ENCODE data around the gene AIP. TPM values are rescaled to one million over a fixed set of nuclear protein-coding genes. Genes with fewer than 3 reads are reported as not detected.

The AIP gene
- total RNA-seq, 2 experiments from 2014 or later: 149 to 164 TPM

- ChIA-PET CTCF (interaction anchor here (0.6 kb wide), 1 partner anchor 13 kb away, joined by 3 read pairs; no protein-coding TSS in a partner anchor), POLR2A (no interaction called here)
- Mint-ChIP-seq H3K27ac (no peak overlapping the region), H3K9me3 (no peaks in the 10 kb centered on the region), H3K27me3 (peaks cover 11% of the 10 kb centered on the region), H3K4me3 (no peak overlapping the region), H3K4me1 (no peaks in the 10 kb centered on the region), H3K36me3 (ENCODE audit: low read depth) (no peaks in the 10 kb centered on the region)
- DNase-seq: no peak
These were observed 42.6 kb downstream of the AIP start for GRCh38 chr11:67525275-67525976.

- no peak overlapping the region for H3K27ac Mint-ChIP-seq
- H3K27me3 Mint-ChIP-seq: peaks cover 11% of the 10 kb centered on the region
- no peaks in the 10 kb centered on the region for H3K4me1 Mint-ChIP-seq
- ChIA-PET CTCF (interaction anchor here (1.0 kb wide), 1 partner anchor 143 kb away, joined by 4 read pairs; no protein-coding TSS in a partner anchor), POLR2A (no interaction called here)
- no peaks in the 10 kb centered on the region for H3K36me3 Mint-ChIP-seq (ENCODE audit: low read depth)
- H3K4me3 Mint-ChIP-seq: no peak overlapping the region
- peaks cover 9% of the 10 kb centered on the region for H3K9me3 Mint-ChIP-seq
- no peak for DNase-seq
These were observed 45.5 kb downstream of the AIP start for GRCh38 chr11:67528376-67528775.

GRCh38 chr11:67530282-67530592 is 47.4 kb downstream of the AIP start:
- DNase-seq: no peak
- Mint-ChIP-seq H3K27ac (no peak overlapping the region), H3K9me3 (peaks cover 18% of the 10 kb centered on the region), H3K4me3 (no peak overlapping the region), H3K36me3 (ENCODE audit: low read depth) (peaks cover 4% of the 10 kb centered on the region), H3K4me1 (no peaks in the 10 kb centered on the region), H3K27me3 (peaks cover 14% of the 10 kb centered on the region)
- CTCF ChIA-PET: interaction anchor here (1.3 kb wide), 1 partner anchor 9 kb away, joined by 4 read pairs; no protein-coding TSS in a partner anchor
- POLR2A ChIA-PET: no interaction called here

DNA sequence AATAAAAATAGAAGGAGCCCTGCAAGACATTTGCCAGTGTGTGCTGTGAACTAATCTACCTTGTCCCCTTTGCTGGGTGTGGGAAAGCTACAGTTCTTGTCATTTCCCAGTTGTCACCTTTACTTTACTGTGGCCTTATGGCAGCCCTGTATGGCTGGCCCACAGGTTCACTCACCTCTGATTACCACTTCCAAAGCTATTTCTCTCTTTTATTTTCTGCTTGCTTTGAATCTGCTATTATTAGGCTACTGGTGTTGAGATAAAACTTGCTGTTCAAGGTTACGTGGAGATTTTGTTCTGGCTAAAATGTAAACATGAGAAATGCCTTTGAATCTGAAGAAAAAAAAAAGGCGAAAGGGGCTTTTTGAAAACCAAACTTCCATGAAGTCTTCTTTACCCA is 50.1 kb downstream of the AIP start:
- Mint-ChIP-seq H3K4me1 (no peaks in the 10 kb centered on the region), H3K36me3 (ENCODE audit: low read depth) (peaks cover 4% of the 10 kb centered on the region), H3K9me3 (peaks cover 18% of the 10 kb centered on the region), H3K4me3 (no peak overlapping the region), H3K27me3 (peaks cover 9% of the 10 kb centered on the region), H3K27ac (no peak overlapping the region)
- DNase-seq: no peak
- CTCF ChIA-PET: no interaction called here
- POLR2A ChIA-PET: no interaction called here

DNA sequence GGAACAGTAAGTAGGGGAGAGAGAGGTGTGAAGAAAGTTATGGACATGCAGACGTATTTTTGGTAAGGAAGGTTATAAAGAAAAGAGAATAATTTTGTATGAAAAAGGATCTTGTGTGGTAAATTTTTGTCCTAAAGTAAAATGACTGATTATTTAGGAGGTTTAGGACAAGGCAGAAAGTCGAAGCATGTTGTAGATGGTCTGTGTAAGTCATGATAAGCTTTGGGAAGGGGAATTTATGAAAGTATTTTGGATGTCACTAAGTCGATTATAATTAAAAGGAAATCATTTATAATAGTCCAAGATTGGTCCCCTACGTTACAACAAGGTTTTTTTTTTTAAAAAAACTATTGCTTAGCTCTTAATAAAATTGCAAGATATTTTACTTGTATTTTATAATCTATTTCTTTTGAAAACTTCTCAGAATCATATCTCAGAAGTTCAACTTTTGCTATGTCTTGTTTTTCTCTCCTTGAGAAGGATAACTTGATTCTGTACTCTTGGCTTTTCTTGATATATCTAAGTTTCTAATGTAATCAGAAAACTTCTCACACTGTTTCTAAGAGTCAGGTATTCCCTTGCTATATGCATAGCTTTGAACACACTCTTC is 51.3 kb downstream of the AIP start:
- ChIA-PET CTCF (no interaction called here), POLR2A (no interaction called here)
- H3K4me1 Mint-ChIP-seq: no peaks in the 10 kb centered on the region
- peaks cover 4% of the 10 kb centered on the region for H3K36me3 Mint-ChIP-seq (ENCODE audit: low read depth)
- DNase-seq: no peak
- peaks cover 5% of the 10 kb centered on the region for H3K27me3 Mint-ChIP-seq
- peaks cover 18% of the 10 kb centered on the region for H3K9me3 Mint-ChIP-seq
- H3K4me3 Mint-ChIP-seq: no peak overlapping the region
- no peak overlapping the region for H3K27ac Mint-ChIP-seq

- CTCF ChIA-PET: interaction anchor here (1.0 to 1.8 kb wide), 2 partner anchors 9 to 24 kb away, joined by 3 to 4 read pairs; no protein-coding TSS in a partner anchor
- no peak overlapping the region for H3K27ac Mint-ChIP-seq
- H3K27me3 Mint-ChIP-seq: peaks cover 3% of the 10 kb centered on the region
- DNase-seq: no peak
- no peaks in the 10 kb centered on the region for H3K4me1 Mint-ChIP-seq
- H3K9me3 Mint-ChIP-seq: peaks cover 18% of the 10 kb centered on the region
- POLR2A ChIA-PET: no interaction called here
- H3K36me3 Mint-ChIP-seq (ENCODE audit: low read depth): peaks cover 4% of the 10 kb centered on the region
- H3K4me3 Mint-ChIP-seq: no peak overlapping the region
These were observed 52.7 kb downstream of the AIP start for GRCh38 chr11:67535561-67535960.

- Mint-ChIP-seq H3K27ac (no peak overlapping the region), H3K4me1 (no peaks in the 10 kb centered on the region), H3K36me3 (ENCODE audit: low read depth) (peaks cover 4% of the 10 kb centered on the region), H3K27me3 (peaks cover 3% of the 10 kb centered on the region), H3K9me3 (peaks cover 9% of the 10 kb centered on the region), H3K4me3 (no peak overlapping the region)
- DNase-seq: no peak
- ChIA-PET POLR2A (no interaction called here), CTCF (interaction anchor here (0.8 kb wide), 1 partner anchor 13 kb away, joined by 3 read pairs; no protein-coding TSS in a partner anchor)
These were observed 55.5 kb downstream of the AIP start for GRCh38 chr11:67538306-67538705.

- Mint-ChIP-seq H3K27me3 (no peaks in the 10 kb centered on the region), H3K4me1 (no peaks in the 10 kb centered on the region), H3K9me3 (peaks cover 5% of the 10 kb centered on the region), H3K4me3 (no peak overlapping the region), H3K27ac (no peak overlapping the region), H3K36me3 (ENCODE audit: low read depth) (peaks cover 2% of the 10 kb centered on the region)
- ChIA-PET CTCF (no interaction called here), POLR2A (no interaction called here)
- DNase-seq: no peak
These were observed 56.1 kb downstream of the AIP start for GRCh38 chr11:67538823-67539505.

- H3K4me1 Mint-ChIP-seq: no peaks in the 10 kb centered on the region
- H3K36me3 Mint-ChIP-seq (ENCODE audit: low read depth): no peaks in the 10 kb centered on the region
- ChIA-PET POLR2A (no interaction called here), CTCF (no interaction called here)
- peaks cover under 1% of the 10 kb centered on the region for H3K9me3 Mint-ChIP-seq
- H3K27ac Mint-ChIP-seq: no peak overlapping the region
- H3K4me3 Mint-ChIP-seq: no peak overlapping the region
- no peak for DNase-seq
- H3K27me3 Mint-ChIP-seq: no peaks in the 10 kb centered on the region
These were observed 56.7 kb downstream of the AIP start for GRCh38 chr11:67539550-67539949.

Small RNA genes within 50 kb of the gene (microRNA-seq; reads per million reads assigned to microRNA genes)
- 0.63 reads per million for gene MIR6752 (ENCODE audit: borderline microRNAs expressed, borderline replicate concordance)

Other genes starting within 250 kb of the AIP start
- gene GRK2, start 216.6 kb upstream of the AIP start, total RNA-seq: 100 to 1,000 TPM; 306 to 324 TPM
- gene ANKRD13D, start 193.7 kb upstream of the AIP start, total RNA-seq: 100 to 1,000 TPM; 135 to 194 TPM
- 1 to 10 TPM; 8.2 to 9.6 TPM for gene SSH3, start 179.5 kb upstream of the AIP start, total RNA-seq
- gene POLD4, start 129.5 kb upstream of the AIP start, total RNA-seq: 10 to 100 TPM; 52.7 to 53.7 TPM
- under 1 TPM; 0.10 to 0.17 TPM for gene CLCF1, start 109.4 kb upstream of the AIP start, total RNA-seq
- gene RAD9A, start 91.0 kb upstream of the AIP start, total RNA-seq: 10 to 100 TPM; 49.3 to 53.7 TPM
- 100 to 1,000 TPM; 301 to 331 TPM for gene PPP1CA, start 81.2 kb upstream of the AIP start, total RNA-seq
- gene TBC1D10C, start 78.9 kb upstream of the AIP start, total RNA-seq: 100 to 1,000 TPM; 256 to 323 TPM
- gene CARNS1, start 67.3 kb upstream of the AIP start, total RNA-seq: 1 to 10 TPM; 1.2 to 1.9 TPM
- gene RPS6KB2, start 54.5 kb upstream of the AIP start, total RNA-seq: 10 to 100 TPM; 57.5 to 68.1 TPM
- gene PTPRCAP, start 45.3 kb upstream of the AIP start, total RNA-seq: 100 to 1,000 TPM; 328 to 389 TPM
- gene CORO1B, start 39.5 kb upstream of the AIP start, total RNA-seq: 100 to 1,000 TPM; 191 to 252 TPM
- gene GPR152, start 30.3 kb upstream of the AIP start, total RNA-seq: not detected
- gene CABP4, start 27.7 kb upstream of the AIP start, total RNA-seq: 1 to 10 TPM; 1.3 to 2.6 TPM
- gene TMEM134, start 13.8 kb upstream of the AIP start, total RNA-seq: 10 to 100 TPM; 42.2 to 47.2 TPM
- 100 to 1,000 TPM; 100 to 110 TPM for gene PITPNM1, start 22.3 kb downstream of the AIP start, total RNA-seq
- 100 to 1,000 TPM; 117 to 126 TPM for gene CDK2AP2, start 25.1 kb downstream of the AIP start, total RNA-seq
- not detected for gene CABP2, start 40.4 kb downstream of the AIP start, total RNA-seq
- 100 to 1,000 TPM; 194 to 209 TPM for gene GSTP1, start 100.8 kb downstream of the AIP start, total RNA-seq
- 100 to 1,000 TPM; 204 to 228 TPM for gene NDUFV1, start 123.9 kb downstream of the AIP start, total RNA-seq
- gene NUDT8, start 146.9 kb downstream of the AIP start, total RNA-seq: 1 to 10 TPM; 7.3 to 8.8 TPM
- gene TBX10, start 156.7 kb downstream of the AIP start, total RNA-seq: not detected
- gene ACY3, start 167.7 kb downstream of the AIP start, total RNA-seq: under 1 TPM; 0.44 to 0.47 TPM
- gene ALDH3B2, start 191.6 kb downstream of the AIP start, total RNA-seq: not detected